KOPT-K1 (cell line): ENCODE measurements around the gene SEPTIN12.

Source experiments
- H3K27ac ChIP-seq: fragments of 200-600 bp; sonication (generic); 2 replicates; pipeline ENCODE4 v1.5.1; 2016; ENCODE audit warnings: antibody characterized with exemption, mild to moderate bottlenecking, low read depth, low read length; ENCODE audit not compliant: poor library complexity, severe bottlenecking
- H3K36me3 ChIP-seq: fragments of 200-600 bp; sonication (generic); 2 replicates; pipeline ENCODE4 v1.5.1; 2017; ENCODE audit warnings: antibody characterized with exemption, mild to moderate bottlenecking, low read length, moderate library complexity; ENCODE audit not compliant: insufficient read depth
- H3K9me3 ChIP-seq: fragments of 200-600 bp; sonication (generic); 2 replicates; pipeline ENCODE4 v1.5.1; 2017; ENCODE audit warnings: antibody characterized with exemption, low read length, mild to moderate bottlenecking; ENCODE audit not compliant: insufficient read depth, poor library complexity, severe bottlenecking

The SEPTIN12 gene

GRCh38 chr16:4811773-4812172 lies 23.6 kb upstream of the SEPTIN12 start:
- Histone ChIP-seq H3K27ac (no peak overlapping the region), H3K9me3 (no peaks in the 10 kb centered on the region), H3K36me3 (peaks cover 94% of the 10 kb centered on the region)

DNA sequence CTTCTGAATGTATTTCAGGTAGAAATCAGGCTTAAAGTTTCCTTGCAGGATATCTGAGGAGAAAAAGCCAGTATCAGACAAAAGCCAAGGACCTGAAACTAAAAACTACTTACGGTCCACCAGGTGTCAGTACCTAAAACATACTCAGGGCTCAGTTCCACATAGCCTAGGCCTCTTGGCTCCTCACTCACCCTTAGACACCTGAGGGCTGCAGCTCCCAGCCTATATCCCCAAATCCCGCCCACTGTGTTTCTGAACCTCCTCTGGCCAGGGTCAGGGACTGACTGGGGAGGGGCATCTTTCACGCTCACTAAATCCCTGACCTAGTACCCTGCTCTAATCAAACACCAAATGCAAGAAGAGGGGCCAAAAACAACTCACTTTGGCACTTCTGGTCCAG lies 23.1 kb upstream of the SEPTIN12 start:
- Histone ChIP-seq H3K9me3 (no peaks in the 10 kb centered on the region), H3K27ac (no peak overlapping the region), H3K36me3 (peaks cover 93% of the 10 kb centered on the region)

DNA sequence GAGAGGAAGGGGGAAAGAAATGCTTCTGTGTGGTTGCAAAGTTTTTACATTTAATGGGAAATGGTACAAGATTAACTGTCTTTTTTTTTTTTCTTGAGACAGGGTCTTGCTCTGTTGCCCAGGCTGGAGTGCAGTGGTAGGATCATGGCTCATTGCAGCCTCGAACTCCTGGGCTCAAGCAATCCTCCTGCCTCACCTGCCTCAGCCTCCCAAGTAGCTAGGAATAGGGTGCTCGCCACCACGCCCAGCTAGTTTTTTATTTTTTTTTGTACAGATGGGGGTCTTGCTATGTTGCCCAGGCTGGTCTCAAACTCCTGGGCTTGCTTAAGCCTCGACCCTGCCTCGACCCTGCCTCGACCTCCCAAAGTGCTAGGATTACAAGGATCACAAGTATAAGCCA lies 18.1 kb upstream of the SEPTIN12 start:
- peaks cover 71% of the 10 kb centered on the region for H3K36me3 ChIP-seq
- H3K9me3 ChIP-seq: no peaks in the 10 kb centered on the region
- no peak overlapping the region for H3K27ac ChIP-seq

DNA sequence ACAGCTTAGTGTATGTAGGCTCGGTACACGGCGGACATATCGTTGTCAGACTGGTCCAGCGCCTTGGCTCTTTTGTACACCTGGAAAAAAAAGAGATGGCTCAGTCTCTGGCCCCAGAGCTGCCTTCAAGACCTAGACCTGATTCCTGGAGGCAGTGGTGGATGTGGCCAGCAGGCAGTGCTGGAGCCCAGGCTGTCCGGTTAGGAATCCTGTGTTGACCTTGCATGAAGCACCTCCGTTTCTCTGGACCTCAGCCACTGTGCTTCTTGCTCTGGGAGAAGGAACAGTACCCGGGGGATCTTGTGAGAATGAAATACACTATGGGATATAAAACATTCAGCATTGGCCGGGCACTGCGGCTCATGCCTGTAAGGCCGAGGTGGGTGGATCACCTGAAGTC lies 17.1 kb upstream of the SEPTIN12 start:
- H3K9me3 ChIP-seq: no peaks in the 10 kb centered on the region
- no peak overlapping the region for H3K27ac ChIP-seq
- H3K36me3 ChIP-seq: peaks cover 61% of the 10 kb centered on the region

DNA sequence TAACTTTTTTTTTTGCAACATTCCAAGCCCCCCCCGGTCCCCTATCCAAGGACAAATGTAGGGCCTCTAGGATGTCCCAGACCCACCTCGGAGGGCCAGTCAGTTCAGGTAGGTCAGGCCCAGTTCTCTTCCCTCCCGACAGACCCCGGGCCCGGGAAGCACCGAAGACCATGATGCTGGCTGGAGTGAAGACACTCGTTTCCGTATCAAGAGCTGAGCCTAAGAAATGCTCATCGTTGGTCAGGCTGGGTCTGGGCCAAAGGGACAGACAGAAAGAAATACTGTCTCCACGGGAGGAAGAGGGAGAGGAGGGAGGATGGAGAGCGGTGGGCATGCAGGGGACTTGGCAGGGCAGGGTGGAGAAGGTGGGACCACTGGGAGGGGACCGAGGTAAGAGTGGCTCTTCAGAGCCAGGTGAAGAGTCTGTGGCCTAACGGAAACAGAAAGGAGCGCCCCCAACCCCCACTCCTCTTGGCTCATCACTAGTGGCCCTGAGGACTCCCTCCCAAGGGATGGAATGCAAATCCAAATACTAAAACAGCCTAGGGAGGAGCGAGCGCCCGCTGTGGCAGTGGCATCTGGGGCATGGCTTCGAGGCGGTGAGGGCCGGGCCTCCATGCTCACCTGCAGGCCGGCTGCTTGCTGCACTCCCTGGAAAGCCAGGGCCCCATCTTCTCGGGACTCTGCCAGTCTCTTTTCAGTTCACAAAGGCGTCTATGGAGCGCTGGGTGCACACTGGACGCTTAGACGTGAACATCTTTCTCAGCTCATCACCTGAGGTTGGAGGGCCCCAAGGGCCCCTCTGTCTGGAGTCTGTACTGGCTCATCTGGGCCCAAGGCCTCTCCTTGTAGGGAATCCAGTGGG lies 16.0 kb upstream of the SEPTIN12 start:
- Histone ChIP-seq H3K27ac (no peak overlapping the region), H3K36me3 (peaks cover 51% of the 10 kb centered on the region), H3K9me3 (no peaks in the 10 kb centered on the region)

- no peaks in the 10 kb centered on the region for H3K9me3 ChIP-seq
- peaks cover 44% of the 10 kb centered on the region for H3K36me3 ChIP-seq
- H3K27ac ChIP-seq: peak overlapping the region; percentile 53
These were observed 15.3 kb upstream of the SEPTIN12 start for GRCh38 chr16:4803401-4803844.

- Histone ChIP-seq H3K9me3 (no peaks in the 10 kb centered on the region), H3K36me3 (peaks cover 38% of the 10 kb centered on the region), H3K27ac (peak overlapping the region; percentile 53)
These were observed 14.6 kb upstream of the SEPTIN12 start for GRCh38 chr16:4802659-4803287.

DNA sequence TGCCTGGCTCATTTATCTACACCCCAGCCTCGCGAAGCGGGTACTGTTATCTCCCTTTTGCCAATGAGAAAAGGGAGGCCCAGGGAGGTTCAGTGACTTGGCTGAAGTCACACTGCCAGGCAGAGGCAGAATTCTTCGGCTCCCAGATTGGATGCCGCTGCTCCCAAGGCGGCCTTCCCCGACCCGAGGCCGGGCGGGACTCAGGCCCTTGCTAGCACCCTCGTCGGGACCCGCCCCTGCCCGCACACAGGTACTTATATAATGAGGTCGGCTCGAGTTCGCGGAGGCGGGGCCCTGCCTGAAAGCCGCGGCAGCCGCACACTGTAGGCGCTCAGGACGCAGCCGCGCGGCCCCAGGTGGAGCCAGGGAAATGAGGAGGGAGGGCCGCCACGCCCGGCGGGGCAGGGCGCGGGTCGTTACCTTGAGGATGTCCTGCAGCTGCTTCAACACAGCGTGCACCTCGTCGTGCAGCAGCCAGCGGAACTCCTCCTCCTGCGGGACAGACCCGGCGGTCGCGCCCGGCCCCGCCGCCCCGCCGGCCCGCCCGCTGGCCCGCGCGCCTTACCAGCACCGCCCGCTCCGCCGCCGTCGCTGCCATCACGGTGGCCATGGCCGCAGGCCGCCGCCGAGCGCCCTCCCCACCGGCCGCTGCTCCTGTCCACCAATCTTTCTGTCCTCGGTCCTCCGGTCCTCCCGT lies 14.0 kb upstream of the SEPTIN12 start, which contains the start of gene ROGDI:
Gene ROGDI, minus strand, starts transcription at position 672 of the 697 bp plus-strand sequence. Its CDS starts 62 bp downstream, at position 610.
- H3K9me3 ChIP-seq: no peaks in the 10 kb centered on the region
- H3K36me3 ChIP-seq: peaks cover 31% of the 10 kb centered on the region
- H3K27ac ChIP-seq: peak within 1 kb of the TSS; percentile 53

GRCh38 chr16:4801051-4801961 lies 13.2 kb upstream of the SEPTIN12 start:
- Histone ChIP-seq H3K9me3 (no peaks in the 10 kb centered on the region), H3K27ac (no peak overlapping the region), H3K36me3 (peaks cover 26% of the 10 kb centered on the region)

DNA sequence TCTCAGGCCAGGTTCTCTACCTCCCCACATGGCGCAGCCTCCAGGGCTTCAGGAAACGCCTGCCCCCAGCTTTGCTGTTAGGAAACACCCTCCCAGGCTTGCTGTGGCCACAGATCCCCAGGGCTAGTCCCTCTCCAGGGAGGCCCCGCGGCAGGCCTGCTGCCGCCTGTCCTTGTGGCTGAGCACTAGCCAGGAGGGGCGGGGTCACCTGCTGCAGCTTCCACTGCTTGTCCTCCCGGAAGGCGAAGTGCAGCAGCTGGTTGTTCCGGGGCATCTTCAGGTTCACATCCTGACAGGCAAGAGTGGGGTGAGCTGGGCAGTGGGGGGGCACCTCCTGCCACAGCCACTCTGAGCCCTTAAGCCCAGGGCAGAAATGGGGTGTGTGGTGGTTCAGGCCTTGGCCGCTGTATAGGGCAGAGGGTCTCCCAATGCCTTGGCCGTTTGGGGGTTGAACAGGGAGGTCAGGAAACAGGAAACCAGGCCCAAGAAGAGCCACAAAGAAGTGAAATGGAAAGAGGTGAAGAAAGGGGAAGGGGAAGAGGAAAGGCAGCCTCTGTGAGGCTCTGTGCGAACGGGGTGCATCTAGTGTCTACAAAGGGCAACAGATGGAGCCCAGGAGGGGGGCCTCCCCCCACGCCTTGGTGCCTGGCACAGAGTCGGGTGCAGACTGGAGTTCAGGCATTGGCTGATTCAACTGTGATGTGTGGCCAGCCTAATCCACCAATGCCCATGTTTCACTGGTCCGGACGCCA lies 12.3 kb upstream of the SEPTIN12 start:
- Histone ChIP-seq H3K36me3 (peaks cover 21% of the 10 kb centered on the region), H3K27ac (no peak overlapping the region), H3K9me3 (no peaks in the 10 kb centered on the region)

GRCh38 chr16:4799171-4799855 lies 11.2 kb upstream of the SEPTIN12 start:
- Histone ChIP-seq H3K36me3 (peaks cover 9% of the 10 kb centered on the region), H3K27ac (no peak overlapping the region)

GRCh38 chr16:4798456-4798855 lies 10.3 kb upstream of the SEPTIN12 start:
- no peak overlapping the region for H3K27ac ChIP-seq
- 0 out of 2 replicates have a peak, but pooled peaks cover under 1% of the 10 kb centered on the region for H3K36me3 ChIP-seq
- H3K9me3 ChIP-seq: no peaks in the 10 kb centered on the region

More at GRCh38 chr16:4799171-4799855, 11.2 kb upstream of the SEPTIN12 start:
- no peaks in the 10 kb centered on the region for H3K9me3 ChIP-seq

DNA sequence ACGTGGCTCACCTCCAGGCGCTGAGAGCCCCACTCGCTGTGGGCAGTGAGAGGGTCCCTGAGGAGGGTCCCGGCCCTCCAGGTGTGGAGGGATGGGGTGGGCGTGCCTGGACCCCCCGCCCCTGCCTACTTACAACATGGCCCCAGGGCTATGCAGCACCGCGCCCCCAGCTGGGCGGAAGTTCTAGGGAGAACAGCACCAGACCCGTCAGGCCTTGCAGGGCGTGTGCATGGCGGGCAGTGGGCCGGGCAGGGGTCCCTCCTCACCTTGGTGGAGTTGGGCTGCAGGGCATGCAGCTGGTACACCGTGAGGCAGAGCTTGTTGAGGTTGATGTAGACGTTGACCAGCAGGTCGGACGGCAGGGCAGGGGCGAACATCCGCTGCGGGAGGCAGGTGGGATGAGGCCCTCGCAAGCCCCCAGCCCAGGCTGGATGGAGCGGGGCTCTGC lies 9.7 kb upstream of the SEPTIN12 start:
- Histone ChIP-seq H3K9me3 (no peaks in the 10 kb centered on the region), H3K27ac (no peak overlapping the region), H3K36me3 (no peaks in the 10 kb centered on the region)
